WTC11 (cell line): ENCODE data around the gene C2orf76. TPM values are rescaled to one million over a fixed set of nuclear protein-coding genes. Genes with fewer than 3 reads are reported as not detected.
A peak's percentile ranks its signal among the peaks of the same experiment; 100 is the strongest.

Experiments used
- ATAC-seq: fragments of 200-7000 bp; cut with Tn5 transposase; 2 replicates; pipeline ENCODE4 v1.10.0; 2021; ENCODE audit warnings: mild to moderate bottlenecking, moderate library complexity
- CTCF ChIA-PET: fragments of 300-600 bp; sonication (Branson Sonifier 250); formaldehyde crosslinking; loops from one replicate; lab custom pipeline; 2021; ENCODE audit warnings: antibody characterized with exemption; lab: Charles Lee
- POLR2A ChIA-PET: fragments of 350-600 bp; sonication (Branson Sonifier 250); formaldehyde crosslinking; loops from one replicate; lab custom pipeline; 2021; ENCODE audit warnings: antibody characterized with exemption; lab: Charles Lee
- DNase-seq: peaks from one replicate; pipeline ENCODE4 v3.0.0; 2021; ENCODE audit warnings: low spot score
- H3K27ac Mint-ChIP-seq: 2 replicates; pipeline ENCODE4 v1.8.0; 2021; ENCODE audit warnings: mixed read lengths
- H3K27me3 Mint-ChIP-seq: 2 replicates; pipeline ENCODE4 v1.8.0; 2021; ENCODE audit warnings: low read depth, mild to moderate bottlenecking, moderate library complexity, mixed read lengths
- H3K36me3 Mint-ChIP-seq: 2 replicates; pipeline ENCODE4 v1.8.0; 2021; ENCODE audit warnings: mixed read lengths
- H3K4me1 Mint-ChIP-seq: 2 replicates; pipeline ENCODE4 v1.8.0; 2022; ENCODE audit warnings: mixed read lengths
- H3K4me3 Mint-ChIP-seq: 2 replicates; pipeline ENCODE4 v1.8.0; 2021; ENCODE audit warnings: mild to moderate bottlenecking, moderate library complexity, mixed read lengths
- H3K9me3 Mint-ChIP-seq: 2 replicates; pipeline ENCODE4 v1.8.0; 2021; ENCODE audit warnings: mixed read lengths
- E2F5 ChIP-seq: sonication (generic); formaldehyde crosslinking; IDR thresholded peaks from 2 replicates; pipeline ENCODE4 v1.8.1; 2022; ENCODE audit warnings: mild to moderate bottlenecking, moderate library complexity, missing genetic modification reagents
- FOXK1 ChIP-seq: sonication (generic); formaldehyde crosslinking; IDR thresholded peaks from 2 replicates; pipeline ENCODE4 v1.8.0; 2022; ENCODE audit warnings: mild to moderate bottlenecking, moderate library complexity, missing genetic modification reagents
- NFE2L1 ChIP-seq: sonication (generic); formaldehyde crosslinking; IDR thresholded peaks from 2 replicates; pipeline ENCODE4 v1.8.1; 2023; ENCODE audit warnings: missing genetic modification reagents
- SP1 ChIP-seq: sonication (generic); formaldehyde crosslinking; conservative IDR thresholded peaks from 2 replicates; pipeline ENCODE4 v1.8.1; 2022; ENCODE audit warnings: missing genetic modification reagents
- TCF7 ChIP-seq: sonication (generic); formaldehyde crosslinking; IDR thresholded peaks from 2 replicates; pipeline ENCODE4 v1.8.0; 2022; ENCODE audit warnings: mild to moderate bottlenecking, low read depth, missing genetic modification reagents, moderate library complexity
- TEAD1 ChIP-seq: sonication (generic); formaldehyde crosslinking; IDR thresholded peaks from 2 replicates; pipeline ENCODE4 v1.8.0; 2022; ENCODE audit warnings: mild to moderate bottlenecking, missing genetic modification reagents
- ZNF232 ChIP-seq: sonication (generic); formaldehyde crosslinking; IDR thresholded peaks from 2 replicates; pipeline ENCODE4 v1.8.0; 2022; ENCODE audit warnings: mild to moderate bottlenecking, missing genetic modification reagents
- ZNF281 ChIP-seq: sonication (generic); formaldehyde crosslinking; IDR thresholded peaks from 2 replicates; pipeline ENCODE4 v1.8.0; 2023; ENCODE audit warnings: mild to moderate bottlenecking, missing genetic modification reagents
- ZNF425 ChIP-seq: fragments of 250-450 bp; sonication (Bioruptor Pico); conservative IDR thresholded peaks from 2 replicates; pipeline ENCODE4 v1.9.0; 2021; ENCODE audit warnings: mild to moderate bottlenecking
- total RNA-seq: library from RNA; stranded (reverse); gene quantifications from 3 replicates; pipeline ENCODE4 v1.2.3, GENCODE V29; 2021
- TF ChIP-seq, protein P1 (sequence below): sonication (generic); formaldehyde crosslinking; IDR thresholded peaks from 2 replicates; pipeline ENCODE4 v1.8.0; 2022; ENCODE audit warnings: mild to moderate bottlenecking, missing genetic modification reagents
- TF ChIP-seq, protein P2 (sequence below): sonication (generic); formaldehyde crosslinking; IDR thresholded peaks from 2 replicates; pipeline ENCODE4 v1.8.1; 2022; ENCODE audit warnings: low read depth, mild to moderate bottlenecking, moderate library complexity, missing genetic modification reagents, borderline replicate concordance
- TF ChIP-seq, protein P3 (sequence below): fragments of 250-450 bp; sonication (Bioruptor Pico); IDR thresholded peaks from 2 replicates; pipeline ENCODE4 v1.9.0; 2021; ENCODE audit warnings: mild to moderate bottlenecking, borderline replicate concordance

The C2orf76 gene
- total RNA-seq, 1 experiment from 2014 or later = 4.4 TPM

DNA sequence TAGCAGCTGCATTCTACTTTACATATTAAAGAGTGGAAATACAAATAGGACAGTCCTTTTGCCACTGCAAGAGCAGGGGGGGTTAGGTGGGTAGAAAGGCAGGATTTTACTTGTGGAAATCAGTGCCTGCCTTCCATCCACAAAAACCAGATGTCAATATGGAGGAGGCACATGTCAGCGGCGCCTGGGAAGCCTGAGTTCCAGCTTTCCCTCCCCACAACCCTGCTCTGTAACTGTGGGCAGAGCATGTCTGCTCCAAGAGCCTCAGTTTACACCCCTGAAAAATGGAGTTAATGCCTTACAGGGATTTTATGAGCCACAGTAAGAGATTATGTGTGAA, 110.1 kb downstream of the C2orf76 start:
- CTCF ChIA-PET = interaction anchor here (0.8 to 1.4 kb wide), 2 partner anchors 8 to 30 kb away, joined by 3 read pairs; no protein-coding TSS in a partner anchor
- no peak for ATAC-seq

GRCh38 chr2:119255760-119256581, 110.7 kb downstream of the C2orf76 start:
- POLR2A ChIA-PET = no interaction called here
- peaks cover 51% of the 10 kb centered on the region for H3K4me1 Mint-ChIP-seq
- DNase-seq = no peak

More for the DNA sequence above, 110.1 kb downstream of the C2orf76 start:
- peaks cover 51% of the 10 kb centered on the region for H3K4me1 Mint-ChIP-seq
- POLR2A ChIA-PET = no interaction called here
- no peaks in the 10 kb centered on the region for H3K9me3 Mint-ChIP-seq
- no peak for DNase-seq
- peaks cover 22% of the 10 kb centered on the region for H3K36me3 Mint-ChIP-seq
- TF ChIP-seq, protein P1, sequence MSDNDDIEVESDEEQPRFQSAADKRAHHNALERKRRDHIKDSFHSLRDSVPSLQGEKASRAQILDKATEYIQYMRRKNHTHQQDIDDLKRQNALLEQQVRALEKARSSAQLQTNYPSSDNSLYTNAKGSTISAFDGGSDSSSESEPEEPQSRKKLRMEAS (CRISPR knock-in tag) = 0 out of 2 replicates have a peak, but pooled peaks have one; percentile 10
- no peak for TF ChIP-seq TCF7
- TF ChIP-seq, all 79 proteins: peak for 1
- no peak overlapping the region for H3K4me3 Mint-ChIP-seq
- peak overlapping the region; percentile 80; the same call in 1 of the 2 replicates for H3K27ac Mint-ChIP-seq
- no peaks in the 10 kb centered on the region for H3K27me3 Mint-ChIP-seq

More at GRCh38 chr2:119255760-119256581, 110.7 kb downstream of the C2orf76 start:
- CTCF ChIA-PET = interaction anchor here (0.8 to 1.4 kb wide), 3 partner anchors 8 to 30 kb away, joined by 3 read pairs; no protein-coding TSS in a partner anchor
- H3K36me3 Mint-ChIP-seq = peaks cover 22% of the 10 kb centered on the region
- peak overlapping the region; percentile 17; the same call in 1 of the 2 replicates for H3K4me3 Mint-ChIP-seq
- H3K27ac Mint-ChIP-seq = peak overlapping the region; percentile 82
- no peaks in the 10 kb centered on the region for H3K9me3 Mint-ChIP-seq
- TF ChIP-seq ZNF232 (CRISPR knock-in tag) (no peak), NFE2L1 (CRISPR knock-in tag) (peak; percentile 37; the same call in 1 of the 2 replicates), FOXK1 (CRISPR knock-in tag) (peak; percentile 68; the same call in 1 of the 2 replicates), ZNF281 (CRISPR knock-in tag) (no peak), ZNF425 (CRISPR knock-in tag) (no peak), SP1 (CRISPR knock-in tag) (peak; percentile 37; the same call in 1 of the 2 replicates), E2F5 (CRISPR knock-in tag) (no peak), TEAD1 (CRISPR knock-in tag) (peak; percentile 18; the same call in 1 of the 2 replicates)
- TF ChIP-seq, protein P2, sequence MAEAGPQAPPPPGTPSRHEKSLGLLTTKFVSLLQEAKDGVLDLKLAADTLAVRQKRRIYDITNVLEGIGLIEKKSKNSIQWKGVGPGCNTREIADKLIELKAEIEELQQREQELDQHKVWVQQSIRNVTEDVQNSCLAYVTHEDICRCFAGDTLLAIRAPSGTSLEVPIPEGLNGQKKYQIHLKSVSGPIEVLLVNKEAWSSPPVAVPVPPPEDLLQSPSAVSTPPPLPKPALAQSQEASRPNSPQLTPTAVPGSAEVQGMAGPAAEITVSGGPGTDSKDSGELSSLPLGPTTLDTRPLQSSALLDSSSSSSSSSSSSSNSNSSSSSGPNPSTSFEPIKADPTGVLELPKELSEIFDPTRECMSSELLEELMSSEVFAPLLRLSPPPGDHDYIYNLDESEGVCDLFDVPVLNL (CRISPR knock-in tag) = no peak
- TF ChIP-seq, protein P3, sequence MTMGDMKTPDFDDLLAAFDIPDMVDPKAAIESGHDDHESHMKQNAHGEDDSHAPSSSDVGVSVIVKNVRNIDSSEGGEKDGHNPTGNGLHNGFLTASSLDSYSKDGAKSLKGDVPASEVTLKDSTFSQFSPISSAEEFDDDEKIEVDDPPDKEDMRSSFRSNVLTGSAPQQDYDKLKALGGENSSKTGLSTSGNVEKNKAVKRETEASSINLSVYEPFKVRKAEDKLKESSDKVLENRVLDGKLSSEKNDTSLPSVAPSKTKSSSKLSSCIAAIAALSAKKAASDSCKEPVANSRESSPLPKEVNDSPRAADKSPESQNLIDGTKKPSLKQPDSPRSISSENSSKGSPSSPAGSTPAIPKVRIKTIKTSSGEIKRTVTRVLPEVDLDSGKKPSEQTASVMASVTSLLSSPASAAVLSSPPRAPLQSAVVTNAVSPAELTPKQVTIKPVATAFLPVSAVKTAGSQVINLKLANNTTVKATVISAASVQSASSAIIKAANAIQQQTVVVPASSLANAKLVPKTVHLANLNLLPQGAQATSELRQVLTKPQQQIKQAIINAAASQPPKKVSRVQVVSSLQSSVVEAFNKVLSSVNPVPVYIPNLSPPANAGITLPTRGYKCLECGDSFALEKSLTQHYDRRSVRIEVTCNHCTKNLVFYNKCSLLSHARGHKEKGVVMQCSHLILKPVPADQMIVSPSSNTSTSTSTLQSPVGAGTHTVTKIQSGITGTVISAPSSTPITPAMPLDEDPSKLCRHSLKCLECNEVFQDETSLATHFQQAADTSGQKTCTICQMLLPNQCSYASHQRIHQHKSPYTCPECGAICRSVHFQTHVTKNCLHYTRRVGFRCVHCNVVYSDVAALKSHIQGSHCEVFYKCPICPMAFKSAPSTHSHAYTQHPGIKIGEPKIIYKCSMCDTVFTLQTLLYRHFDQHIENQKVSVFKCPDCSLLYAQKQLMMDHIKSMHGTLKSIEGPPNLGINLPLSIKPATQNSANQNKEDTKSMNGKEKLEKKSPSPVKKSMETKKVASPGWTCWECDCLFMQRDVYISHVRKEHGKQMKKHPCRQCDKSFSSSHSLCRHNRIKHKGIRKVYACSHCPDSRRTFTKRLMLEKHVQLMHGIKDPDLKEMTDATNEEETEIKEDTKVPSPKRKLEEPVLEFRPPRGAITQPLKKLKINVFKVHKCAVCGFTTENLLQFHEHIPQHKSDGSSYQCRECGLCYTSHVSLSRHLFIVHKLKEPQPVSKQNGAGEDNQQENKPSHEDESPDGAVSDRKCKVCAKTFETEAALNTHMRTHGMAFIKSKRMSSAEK (CRISPR knock-in tag) = 0 out of 2 replicates have a peak, but pooled peaks have one; percentile 77
- TF ChIP-seq, protein P1 (CRISPR knock-in tag) = peak; percentile 14; the same call in 1 of the 2 replicates
- ATAC-seq = peak; percentile 49
- no peaks in the 10 kb centered on the region for H3K27me3 Mint-ChIP-seq
